ENCODE results near the gene LEF1.

DNA sequence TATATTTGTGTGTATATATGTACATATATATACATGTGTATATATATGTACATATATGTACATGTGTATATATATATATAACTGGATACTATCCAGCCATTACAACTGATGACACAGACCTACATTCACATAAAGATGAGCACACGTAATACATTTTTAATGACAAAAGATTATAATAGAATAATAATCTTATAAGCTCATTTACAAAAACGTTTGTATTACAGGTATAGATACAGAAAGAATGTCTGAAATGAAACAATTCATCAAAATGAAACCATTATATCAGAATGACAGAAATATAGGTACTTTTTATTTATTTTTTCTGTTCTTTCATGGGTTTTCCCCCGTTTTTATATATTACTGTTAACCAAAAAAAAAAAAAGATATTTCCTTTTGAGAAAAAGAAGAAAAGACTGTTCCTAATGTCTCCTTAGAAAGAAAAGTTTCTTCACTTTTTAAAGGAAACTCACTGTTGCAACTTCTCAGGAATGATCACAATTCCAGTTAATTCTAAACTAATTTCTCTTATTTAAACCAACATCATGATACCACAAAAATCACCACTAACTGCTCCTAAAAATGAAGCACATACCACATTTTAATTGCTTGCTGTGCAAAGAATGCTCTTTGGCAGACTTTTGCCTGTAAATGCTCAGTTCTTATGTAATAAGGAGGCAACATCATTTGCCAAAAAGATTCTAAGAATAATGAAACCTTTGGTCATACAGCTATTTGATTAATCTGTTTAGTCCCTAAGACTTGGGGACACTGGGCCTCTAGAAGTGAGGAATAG lies 18.9 kb downstream of the LEF1 start:
- TF ChIP-seq POLR2A (IDR thresholded peaks at IDR 0.05; ENCODE audit: extremely low read depth, insufficient read length): no peak
- no peak for TF ChIP-seq CTCF (IDR thresholded peaks at IDR 0.05; ENCODE audit: low read depth, low read length)

All from NB4 (cell line).